GM23338 (cell line): ENCODE results near the gene FAM118B. TPM values are rescaled to one million over a fixed set of nuclear protein-coding genes. Genes with fewer than 3 reads are reported as not detected.

Source experiments
- ATAC-seq: fragments of 200-7000 bp; cut with Tn5 transposase; 3 replicates; pipeline ENCODE4 v1.9.1; 2020
- DNase-seq: peaks from one replicate; pipeline ENCODE4 v3.0.0-alpha.2; 2015; ENCODE audit warnings: low spot score
- H2AFZ ChIP-seq: fragments of 200-600 bp; sonication (generic); 2 replicates; pipeline ENCODE4 v1.8.0; 2016; ENCODE audit warnings: antibody characterized with exemption, mild to moderate bottlenecking, moderate library complexity
- H3F3A ChIP-seq: fragments of 200-600 bp; sonication (generic); replicated peaks from 2 replicates; pipeline ENCODE4 v1.8.0; 2017; ENCODE audit warnings: antibody characterized with exemption, mixed run types, low read depth
- H3K27ac ChIP-seq: fragments of 200-600 bp; sonication (generic); 2 replicates; pipeline ENCODE4 v1.6.1; 2016; ENCODE audit warnings: low read depth
- H3K27me3 ChIP-seq: fragments of 200-600 bp; sonication (generic); 2 replicates; pipeline ENCODE4 v1.8.0; 2016; ENCODE audit warnings: mild to moderate bottlenecking, mixed run types, moderate library complexity; ENCODE audit not compliant: insufficient read depth
- H3K36me3 ChIP-seq: fragments of 200-600 bp; sonication (generic); 2 replicates; pipeline ENCODE4 v1.8.0; 2016; ENCODE audit warnings: mild to moderate bottlenecking; ENCODE audit not compliant: insufficient read depth
- H3K4me1 ChIP-seq: fragments of 200-600 bp; sonication (generic); 2 replicates; pipeline ENCODE4 v1.8.0; 2016; ENCODE audit warnings: mild to moderate bottlenecking, moderate library complexity; ENCODE audit not compliant: insufficient read depth
- H3K4me2 ChIP-seq: fragments of 200-600 bp; sonication (generic); 2 replicates; pipeline ENCODE4 v1.7.1; 2017; ENCODE audit warnings: mixed run types
- H3K4me3 ChIP-seq: fragments of 200-600 bp; sonication (generic); 2 replicates; pipeline ENCODE4 v1.6.1; 2016; ENCODE audit warnings: mixed run types
- H3K79me2 ChIP-seq: fragments of 200-600 bp; sonication (generic); replicated peaks from 2 replicates; pipeline ENCODE4 v1.8.0; 2017; ENCODE audit warnings: mild to moderate bottlenecking; ENCODE audit not compliant: insufficient read depth
- H3K9me2 ChIP-seq: fragments of 200-600 bp; sonication (generic); 2 replicates; pipeline ENCODE4 v1.8.0; 2017; ENCODE audit not compliant: insufficient read depth
- H4K20me1 ChIP-seq: fragments of 200-600 bp; sonication (generic); replicated peaks from 2 replicates; pipeline ENCODE4 v1.8.0; 2017; ENCODE audit warnings: mild to moderate bottlenecking; ENCODE audit not compliant: insufficient read depth
- H3K27ac Mint-ChIP-seq: 2 replicates; pipeline ENCODE4 v1.8.0; 2020; ENCODE audit warnings: inconsistent platforms, mild to moderate bottlenecking, moderate library complexity, mixed read lengths
- H3K27me3 Mint-ChIP-seq: 3 replicates; pipeline ENCODE4 v1.8.0; 2022; ENCODE audit warnings: low read depth, mild to moderate bottlenecking, moderate library complexity, mixed read lengths, inconsistent platforms; ENCODE audit not compliant: insufficient read depth, poor library complexity
- H3K36me3 Mint-ChIP-seq: 3 replicates; pipeline ENCODE4 v1.8.0; 2021; ENCODE audit warnings: low read depth, mild to moderate bottlenecking, inconsistent platforms, moderate library complexity, mixed read lengths
- H3K4me1 Mint-ChIP-seq: 3 replicates; pipeline ENCODE4 v1.8.0; 2020; ENCODE audit warnings: mild to moderate bottlenecking, inconsistent platforms, mixed read lengths
- H3K4me3 Mint-ChIP-seq: 3 replicates; pipeline ENCODE4 v1.8.0; 2021; ENCODE audit warnings: moderate library complexity, mild to moderate bottlenecking, inconsistent platforms, mixed read lengths
- H3K9me3 Mint-ChIP-seq: 3 replicates; pipeline ENCODE4 v1.8.0; 2020; ENCODE audit warnings: moderate library complexity, mild to moderate bottlenecking, inconsistent platforms, mixed read lengths
- CREB1 ChIP-seq: fragments of 250-450 bp; sonication (Bioruptor Pico); IDR thresholded peaks from 2 replicates; pipeline ENCODE4 v1.5.0; 2020; ENCODE audit warnings: low read depth, mild to moderate bottlenecking, moderate library complexity
- EZH2phosphoT487 ChIP-seq: fragments of 200-600 bp; sonication (generic); IDR thresholded peaks from one replicate; pipeline ENCODE4 v1.8.1; 2018; ENCODE audit warnings: antibody characterized with exemption; ENCODE audit not compliant: unreplicated experiment
- NANOG ChIP-seq: IDR thresholded peaks from 2 replicates; pipeline ENCODE4 v1.6.1; 2016; ENCODE audit warnings: antibody characterized with exemption, borderline replicate concordance
- ZNF114 ChIP-seq: fragments of 250-450 bp; sonication (Bioruptor Pico); IDR thresholded peaks from 2 replicates; pipeline ENCODE4 v1.5.0; 2020; ENCODE audit warnings: mild to moderate bottlenecking, moderate library complexity
- polyA plus RNA-seq: library from polyadenylated mRNA; unstranded; fragments of >200 nt; fragmentation: Nextera tagmentation; extraction: Ambion mirVana; gene quantifications from 2 replicates; pipeline ENCODE4 v1.2.1, GENCODE V29; 2016
- total RNA-seq: library from RNA; depleted of rRNA; stranded (reverse); fragments of >200 nt; shearing (Covaris generic); gene quantifications from 2 replicates; pipeline ENCODE4 v1.2.3, GENCODE V29; 2014
- TF ChIP-seq, protein P1 (sequence below): fragments of 250-450 bp; sonication (Bioruptor Pico); IDR thresholded peaks from 2 replicates; pipeline ENCODE4 v1.5.0; 2020; ENCODE audit warnings: mild to moderate bottlenecking, moderate library complexity
- TF ChIP-seq, protein P2 (sequence below), 2 experiments: fragments of 200-600 bp in 1 of 2; sonication (generic) in 1 of 2; conservative IDR thresholded peaks; 2 replicates each; pipeline versions ENCODE4 v1.5.1 to v1.6.1; 2016 to 2017; ENCODE audit warnings: antibody characterized with exemption in 2 of 2, low read depth in 2 of 2, mild to moderate bottlenecking in 2 of 2, moderate library complexity in 1 of 2

FAM118B gene
- total and polyA plus RNA-seq, 2 experiments from 2014 or later, result 33.7 to 43.4 TPM

DNA sequence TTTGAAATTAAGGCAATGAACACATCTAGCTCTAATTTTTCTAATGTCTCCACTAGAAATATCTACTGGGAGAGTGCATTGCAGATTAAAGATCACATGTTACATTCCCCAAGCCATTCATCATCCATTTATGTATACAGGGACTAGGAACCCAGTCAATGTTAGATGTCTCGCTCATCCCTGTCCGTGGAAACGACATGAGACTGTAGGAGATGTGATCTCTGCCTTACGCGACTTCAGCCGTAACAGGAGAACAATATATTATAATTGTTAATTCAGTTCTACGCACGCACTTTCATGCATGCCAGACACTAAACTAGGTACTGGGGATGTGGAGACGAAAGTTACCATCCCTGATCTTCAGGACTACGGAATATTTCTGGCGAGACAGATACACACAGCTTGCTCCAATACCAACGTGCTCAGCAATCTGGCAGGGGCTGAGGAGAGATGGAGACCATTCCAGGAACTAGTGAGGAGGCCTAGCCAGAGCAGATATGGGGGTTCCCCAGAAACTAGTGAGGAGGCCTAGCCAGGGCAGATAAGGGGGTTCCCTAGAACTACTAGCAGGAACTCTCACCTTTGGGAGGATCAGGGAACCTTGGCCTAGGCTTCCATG, 93.0 kb downstream of the FAM118B start (continued):
- TF ChIP-seq, protein P1, sequence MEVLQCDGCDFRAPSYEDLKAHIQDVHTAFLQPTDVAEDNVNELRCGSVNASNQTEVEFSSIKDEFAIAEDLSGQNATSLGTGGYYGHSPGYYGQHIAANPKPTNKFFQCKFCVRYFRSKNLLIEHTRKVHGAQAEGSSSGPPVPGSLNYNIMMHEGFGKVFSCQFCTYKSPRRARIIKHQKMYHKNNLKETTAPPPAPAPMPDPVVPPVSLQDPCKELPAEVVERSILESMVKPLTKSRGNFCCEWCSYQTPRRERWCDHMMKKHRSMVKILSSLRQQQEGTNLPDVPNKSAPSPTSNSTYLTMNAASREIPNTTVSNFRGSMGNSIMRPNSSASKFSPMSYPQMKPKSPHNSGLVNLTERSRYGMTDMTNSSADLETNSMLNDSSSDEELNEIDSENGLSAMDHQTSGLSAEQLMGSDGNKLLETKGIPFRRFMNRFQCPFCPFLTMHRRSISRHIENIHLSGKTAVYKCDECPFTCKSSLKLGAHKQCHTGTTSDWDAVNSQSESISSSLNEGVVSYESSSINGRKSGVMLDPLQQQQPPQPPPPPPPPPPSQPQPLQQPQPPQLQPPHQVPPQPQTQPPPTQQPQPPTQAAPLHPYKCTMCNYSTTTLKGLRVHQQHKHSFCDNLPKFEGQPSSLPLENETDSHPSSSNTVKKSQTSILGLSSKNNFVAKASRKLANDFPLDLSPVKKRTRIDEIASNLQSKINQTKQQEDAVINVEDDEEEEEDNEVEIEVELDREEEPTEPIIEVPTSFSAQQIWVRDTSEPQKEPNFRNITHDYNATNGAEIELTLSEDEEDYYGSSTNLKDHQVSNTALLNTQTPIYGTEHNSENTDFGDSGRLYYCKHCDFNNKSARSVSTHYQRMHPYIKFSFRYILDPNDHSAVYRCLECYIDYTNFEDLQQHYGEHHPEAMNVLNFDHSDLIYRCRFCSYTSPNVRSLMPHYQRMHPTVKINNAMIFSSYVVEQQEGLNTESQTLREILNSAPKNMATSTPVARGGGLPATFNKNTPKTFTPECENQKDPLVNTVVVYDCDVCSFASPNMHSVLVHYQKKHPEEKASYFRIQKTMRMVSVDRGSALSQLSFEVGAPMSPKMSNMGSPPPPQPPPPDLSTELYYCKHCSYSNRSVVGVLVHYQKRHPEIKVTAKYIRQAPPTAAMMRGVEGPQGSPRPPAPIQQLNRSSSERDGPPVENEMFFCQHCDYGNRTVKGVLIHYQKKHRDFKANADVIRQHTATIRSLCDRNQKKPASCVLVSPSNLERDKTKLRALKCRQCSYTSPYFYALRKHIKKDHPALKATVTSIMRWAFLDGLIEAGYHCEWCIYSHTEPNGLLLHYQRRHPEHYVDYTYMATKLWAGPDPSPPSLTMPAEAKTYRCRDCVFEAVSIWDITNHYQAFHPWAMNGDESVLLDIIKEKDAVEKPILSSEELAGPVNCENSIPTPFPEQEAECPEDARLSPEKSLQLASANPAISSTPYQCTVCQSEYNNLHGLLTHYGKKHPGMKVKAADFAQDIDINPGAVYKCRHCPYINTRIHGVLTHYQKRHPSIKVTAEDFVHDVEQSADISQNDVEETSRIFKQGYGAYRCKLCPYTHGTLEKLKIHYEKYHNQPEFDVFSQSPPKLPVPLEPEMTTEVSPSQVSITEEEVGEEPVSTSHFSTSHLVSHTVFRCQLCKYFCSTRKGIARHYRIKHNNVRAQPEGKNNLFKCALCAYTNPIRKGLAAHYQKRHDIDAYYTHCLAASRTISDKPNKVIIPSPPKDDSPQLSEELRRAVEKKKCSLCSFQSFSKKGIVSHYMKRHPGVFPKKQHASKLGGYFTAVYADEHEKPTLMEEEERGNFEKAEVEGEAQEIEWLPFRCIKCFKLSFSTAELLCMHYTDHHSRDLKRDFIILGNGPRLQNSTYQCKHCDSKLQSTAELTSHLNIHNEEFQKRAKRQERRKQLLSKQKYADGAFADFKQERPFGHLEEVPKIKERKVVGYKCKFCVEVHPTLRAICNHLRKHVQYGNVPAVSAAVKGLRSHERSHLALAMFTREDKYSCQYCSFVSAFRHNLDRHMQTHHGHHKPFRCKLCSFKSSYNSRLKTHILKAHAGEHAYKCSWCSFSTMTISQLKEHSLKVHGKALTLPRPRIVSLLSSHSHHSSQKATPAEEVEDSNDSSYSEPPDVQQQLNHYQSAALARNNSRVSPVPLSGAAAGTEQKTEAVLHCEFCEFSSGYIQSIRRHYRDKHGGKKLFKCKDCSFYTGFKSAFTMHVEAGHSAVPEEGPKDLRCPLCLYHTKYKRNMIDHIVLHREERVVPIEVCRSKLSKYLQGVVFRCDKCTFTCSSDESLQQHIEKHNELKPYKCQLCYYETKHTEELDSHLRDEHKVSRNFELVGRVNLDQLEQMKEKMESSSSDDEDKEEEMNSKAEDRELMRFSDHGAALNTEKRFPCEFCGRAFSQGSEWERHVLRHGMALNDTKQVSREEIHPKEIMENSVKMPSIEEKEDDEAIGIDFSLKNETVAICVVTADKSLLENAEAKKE, result no peak
- TF ChIP-seq, protein P2, sequence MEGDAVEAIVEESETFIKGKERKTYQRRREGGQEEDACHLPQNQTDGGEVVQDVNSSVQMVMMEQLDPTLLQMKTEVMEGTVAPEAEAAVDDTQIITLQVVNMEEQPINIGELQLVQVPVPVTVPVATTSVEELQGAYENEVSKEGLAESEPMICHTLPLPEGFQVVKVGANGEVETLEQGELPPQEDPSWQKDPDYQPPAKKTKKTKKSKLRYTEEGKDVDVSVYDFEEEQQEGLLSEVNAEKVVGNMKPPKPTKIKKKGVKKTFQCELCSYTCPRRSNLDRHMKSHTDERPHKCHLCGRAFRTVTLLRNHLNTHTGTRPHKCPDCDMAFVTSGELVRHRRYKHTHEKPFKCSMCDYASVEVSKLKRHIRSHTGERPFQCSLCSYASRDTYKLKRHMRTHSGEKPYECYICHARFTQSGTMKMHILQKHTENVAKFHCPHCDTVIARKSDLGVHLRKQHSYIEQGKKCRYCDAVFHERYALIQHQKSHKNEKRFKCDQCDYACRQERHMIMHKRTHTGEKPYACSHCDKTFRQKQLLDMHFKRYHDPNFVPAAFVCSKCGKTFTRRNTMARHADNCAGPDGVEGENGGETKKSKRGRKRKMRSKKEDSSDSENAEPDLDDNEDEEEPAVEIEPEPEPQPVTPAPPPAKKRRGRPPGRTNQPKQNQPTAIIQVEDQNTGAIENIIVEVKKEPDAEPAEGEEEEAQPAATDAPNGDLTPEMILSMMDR (conservative IDR thresholded peaks at IDR 0.05; ENCODE audit: low read depth in 2 of 2), result no peak

DNA sequence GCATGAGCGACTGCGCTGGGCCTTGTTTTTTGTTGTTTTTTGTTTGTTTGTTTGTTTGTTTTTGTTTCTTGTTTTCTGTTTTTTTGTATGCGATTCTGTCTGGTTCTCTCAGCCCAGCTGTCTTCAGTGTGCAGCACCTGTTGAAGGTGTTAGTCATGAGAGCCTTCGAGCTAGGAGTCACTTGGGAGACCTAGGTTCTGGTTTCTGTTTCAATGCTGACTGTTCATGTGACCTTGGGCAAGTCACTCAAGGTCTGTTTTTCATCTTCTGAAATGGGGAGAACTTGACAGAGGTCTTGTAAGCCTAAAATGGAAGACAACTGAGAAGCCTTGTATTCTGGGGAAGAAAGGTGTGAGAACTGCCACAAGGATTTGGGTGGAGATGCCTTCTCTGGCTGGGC, 94.1 kb downstream of the FAM118B start:
- Histone ChIP-seq H3K4me1 (no peaks in the 10 kb centered on the region), H3K27ac (no peak overlapping the region), H3K4me2 (no peak overlapping the region), H2AFZ (no peak overlapping the region), H3K9me2 (no peaks in the 10 kb centered on the region), H3K4me3 (no peak overlapping the region), H3K27me3 (no peaks in the 10 kb centered on the region), H4K20me1 (no peaks in the 10 kb centered on the region), H3F3A (no peaks in the 10 kb centered on the region), H3K36me3 (no peaks in the 10 kb centered on the region), H3K79me2 (peaks cover 22% of the 10 kb centered on the region)
- H3K9me3 Mint-ChIP-seq, result 0 out of 3 replicates have a peak, but pooled peaks cover 2% of the 10 kb centered on the region
- ATAC-seq (no peak), DNase-seq (no peak)
- no peak overlapping the region for H3K27ac Mint-ChIP-seq
- H3K36me3 Mint-ChIP-seq, result peaks cover 31% of the 10 kb centered on the region
- no peak for TF ChIP-seq ZNF114 (CRISPR knock-in tag)
- TF ChIP-seq NANOG, result no peak
- TF ChIP-seq CREB1 (CRISPR knock-in tag), result no peak
- no peak for TF ChIP-seq EZH2phosphoT487
- H3K27me3 Mint-ChIP-seq, result peaks cover 5% of the 10 kb centered on the region
- no peak overlapping the region; the same call in 2 of the 3 replicates for H3K4me3 Mint-ChIP-seq
- H3K4me1 Mint-ChIP-seq, result peaks cover 19% of the 10 kb centered on the region
